GM21367 (cell line): ENCODE results near the gene BCLAF3.

Experiments
- ATAC-seq: cut with Tn5 transposase; IDR thresholded peaks from one replicate; pipeline ENCODE4 v1.9.1; 2021; ENCODE audit not compliant: unreplicated experiment

Gene BCLAF3

DNA sequence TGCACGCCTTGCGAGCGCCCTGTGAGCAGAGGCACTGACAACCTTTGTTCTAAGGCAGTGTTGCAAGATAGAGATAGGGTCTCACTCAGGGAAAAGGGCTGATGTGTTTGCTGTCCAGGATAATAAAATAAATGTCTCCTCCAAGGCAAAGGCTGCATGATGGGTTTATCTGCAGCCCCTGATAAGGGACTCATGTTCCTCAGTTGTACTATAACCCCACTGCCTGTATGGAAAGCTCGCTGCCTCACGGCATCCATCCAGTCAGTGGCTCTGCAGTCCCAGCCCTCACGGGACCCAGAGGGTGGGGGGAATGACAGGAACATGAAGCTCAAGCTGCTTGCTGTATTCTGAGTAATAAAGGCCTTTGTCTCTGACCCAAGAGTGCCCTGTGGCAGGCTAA is 22.6 kb downstream of the BCLAF3 start:
- no peak for ATAC-seq

DNA sequence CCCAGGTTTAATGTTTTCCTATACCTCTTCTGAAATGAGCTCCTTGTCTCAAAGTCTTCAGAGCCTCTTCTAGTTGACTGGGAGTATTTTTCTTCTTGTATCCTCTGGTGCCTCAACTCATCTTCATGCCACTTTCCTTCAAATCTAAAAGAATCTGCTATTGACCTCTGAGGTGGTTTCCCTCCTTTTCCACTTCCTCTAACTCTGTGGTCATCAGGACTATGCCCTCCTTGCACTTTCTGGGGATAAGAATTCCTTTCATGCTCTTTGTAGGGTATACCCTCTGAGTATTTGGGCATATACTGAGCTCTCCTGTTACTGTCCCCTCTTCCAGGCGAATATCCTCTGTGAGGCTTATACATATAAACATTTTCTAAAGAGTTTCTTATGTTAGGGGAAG is 24.8 kb downstream of the BCLAF3 start:
- ATAC-seq, result no peak

DNA sequence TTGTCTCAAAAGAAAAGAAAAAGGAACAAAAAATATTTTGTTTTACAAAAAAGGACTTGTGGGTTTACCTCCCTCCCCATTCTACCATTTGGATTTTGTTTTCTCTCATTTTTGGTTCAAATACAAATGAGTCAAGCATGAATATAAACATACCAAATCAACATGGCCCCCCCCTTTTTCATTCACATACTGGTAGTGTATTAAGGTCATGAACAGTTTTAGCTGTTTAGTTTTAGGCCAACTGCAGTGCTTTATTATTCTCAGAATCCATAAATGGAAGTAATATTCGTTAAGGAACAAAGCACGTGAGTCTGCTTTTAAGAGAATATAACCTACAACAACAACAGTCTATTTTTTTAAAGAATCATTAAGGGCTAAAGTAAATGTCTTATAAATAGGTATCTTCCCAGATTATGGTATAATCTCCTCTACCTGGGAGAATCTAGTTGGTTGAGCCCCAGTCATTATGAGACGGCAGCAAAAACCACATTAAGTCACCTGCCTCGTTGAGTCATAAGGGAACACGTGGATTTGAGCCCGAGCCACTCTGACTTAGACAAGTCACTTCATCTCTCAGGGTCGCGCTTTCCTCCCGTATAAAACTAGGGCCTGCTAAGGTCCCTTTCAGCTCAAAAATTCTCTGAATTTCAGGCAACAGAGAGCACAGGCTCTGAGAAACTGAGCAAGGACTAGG is 26.7 kb downstream of the BCLAF3 start:
- ATAC-seq, result peak; percentile 49

DNA sequence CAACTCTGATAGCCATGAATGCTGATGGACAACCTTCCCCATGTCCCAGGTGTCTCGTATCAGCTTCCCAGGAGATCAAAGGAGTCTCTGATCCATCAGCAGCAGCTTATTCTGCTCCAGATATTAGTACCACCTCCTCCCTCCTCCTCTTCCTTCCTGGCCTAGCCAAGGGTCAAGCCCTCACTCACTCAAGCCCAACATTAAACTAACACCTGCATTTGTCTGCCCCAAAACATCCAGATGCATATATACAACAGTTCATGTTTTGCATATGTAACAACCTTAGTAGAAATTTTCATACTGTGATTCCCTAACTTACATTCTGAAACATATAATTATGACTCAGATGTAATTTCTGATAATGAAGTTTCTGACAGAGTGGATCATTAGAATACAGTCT is 29.9 kb downstream of the BCLAF3 start:
- no peak for ATAC-seq

DNA sequence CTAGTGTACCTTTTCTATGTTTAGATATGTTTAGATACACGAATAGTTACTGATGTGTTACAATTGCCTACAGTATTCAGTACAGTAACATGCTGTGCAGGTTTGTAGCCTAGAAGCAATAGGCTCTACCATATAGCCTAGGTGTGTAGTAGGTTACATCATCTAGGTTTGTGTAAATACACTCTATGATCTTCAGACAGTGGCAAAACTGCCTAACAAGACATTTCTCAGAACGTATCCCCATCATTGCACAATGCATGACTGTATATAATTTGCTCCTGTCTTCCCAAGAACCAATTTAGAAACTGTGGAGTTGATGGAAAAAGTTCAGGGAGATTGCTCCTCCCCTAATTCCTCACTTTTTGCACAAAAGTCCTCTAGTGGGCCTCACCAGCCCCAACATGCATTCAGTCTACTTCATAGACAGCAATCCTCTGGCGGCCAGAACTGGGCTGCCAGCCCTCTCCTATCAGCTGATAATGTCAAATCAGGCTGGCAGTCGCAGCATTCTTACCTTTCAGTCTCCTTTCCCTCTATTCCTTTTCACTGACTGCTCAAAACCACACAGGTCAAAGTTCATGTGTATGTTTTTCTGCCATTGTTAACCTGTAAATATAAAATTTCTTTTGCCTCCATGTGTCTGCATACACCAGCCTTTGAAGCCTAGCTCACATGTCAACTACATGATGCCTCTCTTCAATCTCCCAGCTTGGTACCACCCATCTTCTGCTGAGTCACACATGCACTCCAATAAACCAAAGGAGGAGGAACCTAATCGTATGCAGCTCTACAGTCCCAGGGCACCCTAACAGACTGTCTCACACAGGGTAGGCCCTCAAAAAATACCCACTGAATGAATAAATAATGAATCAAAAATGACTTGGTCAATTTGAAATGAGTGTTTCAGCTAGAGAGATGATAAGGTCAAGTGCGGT is 32.0 kb downstream of the BCLAF3 start:
- ATAC-seq, result no peak

DNA sequence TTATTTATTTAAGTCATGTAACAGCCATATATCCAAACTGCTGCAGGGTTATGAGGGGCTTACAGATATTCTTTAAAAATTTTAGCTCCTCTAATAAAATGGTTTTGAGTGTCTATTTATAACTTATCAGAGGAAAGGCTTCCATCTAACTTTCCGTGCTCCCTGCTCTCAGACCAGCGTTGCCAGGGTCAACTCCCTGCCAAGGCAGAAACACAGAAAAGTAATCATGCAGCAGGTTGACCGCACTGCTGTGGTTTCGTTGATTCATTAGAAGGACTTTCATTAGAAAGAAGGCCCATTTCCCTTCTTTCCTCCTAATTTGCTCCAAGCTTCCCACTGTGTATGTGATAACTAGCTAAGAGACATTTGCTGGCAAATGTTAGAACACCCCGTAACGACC is 33.9 kb downstream of the BCLAF3 start:
- ATAC-seq, result no peak

DNA sequence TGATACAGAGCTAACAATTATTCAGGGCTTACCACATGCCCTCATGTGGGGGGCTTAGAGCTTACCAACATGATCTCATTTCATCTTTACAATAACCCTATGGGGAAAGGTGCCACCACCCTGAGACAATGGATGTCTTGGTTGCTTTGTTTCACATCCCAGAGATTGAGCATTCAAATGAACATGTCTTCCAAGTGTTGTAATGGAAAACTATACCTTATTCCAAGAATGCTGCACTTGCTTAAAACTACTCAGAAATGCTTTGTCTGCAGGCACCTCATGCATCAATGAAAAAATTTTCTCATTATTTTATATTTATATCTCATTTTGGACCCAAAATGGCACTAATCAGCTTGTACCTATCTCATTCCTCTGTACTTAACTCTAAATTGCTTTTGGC is 34.6 kb downstream of the BCLAF3 start:
- no peak for ATAC-seq

DNA sequence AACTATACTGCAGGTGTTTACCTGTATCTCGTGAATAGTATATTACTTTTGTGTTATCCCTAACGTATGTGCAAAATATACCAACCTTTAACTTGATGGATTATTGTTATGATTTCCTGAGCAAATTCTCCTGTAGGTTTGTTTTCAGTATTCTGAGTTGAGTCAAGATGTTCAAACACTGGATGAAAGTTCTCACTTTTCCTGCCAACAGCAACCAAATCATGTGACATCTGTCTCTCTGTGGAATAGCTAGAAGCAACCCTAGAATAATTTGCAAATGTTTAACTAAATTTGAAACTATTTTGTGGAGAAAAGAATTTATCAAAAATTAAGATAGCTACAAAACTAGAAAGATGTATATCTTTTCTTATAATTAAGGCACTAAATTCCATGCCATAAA is 35.6 kb downstream of the BCLAF3 start:
- no peak for ATAC-seq

DNA sequence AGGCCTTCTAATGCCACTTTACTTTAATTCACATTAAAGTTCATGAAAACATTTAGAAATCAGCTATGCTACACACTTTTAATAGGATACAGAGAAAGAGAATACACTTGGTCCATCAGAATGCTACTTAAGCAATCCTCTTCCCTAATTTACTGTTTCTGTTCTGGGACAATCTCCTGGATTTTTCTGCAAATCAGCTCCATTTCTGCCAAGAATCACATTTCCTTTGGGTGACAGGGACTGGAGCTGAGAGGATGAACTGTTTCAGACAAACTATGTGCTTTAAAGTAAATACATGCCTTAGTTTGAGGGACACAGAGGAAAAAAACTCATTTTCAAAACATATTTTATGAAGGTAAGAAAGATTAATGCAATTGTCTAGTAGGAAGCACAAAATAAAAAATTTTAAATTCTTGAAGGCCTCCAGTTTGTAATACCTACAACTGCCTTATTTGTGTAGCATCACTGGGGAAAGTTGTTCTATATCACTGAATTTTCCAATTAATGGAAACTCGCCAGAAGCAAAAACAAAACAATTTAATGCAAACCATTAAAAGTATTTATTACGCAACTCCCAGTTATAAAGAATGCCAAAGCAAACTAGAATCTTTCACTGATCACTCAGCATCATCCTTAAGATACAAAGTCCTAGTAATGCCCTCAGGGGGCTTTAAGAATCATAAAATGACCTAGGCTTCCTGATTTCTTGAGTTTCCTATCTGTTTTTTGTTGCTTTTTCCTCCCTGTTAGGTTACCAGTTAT is 36.3 kb downstream of the BCLAF3 start:
- no peak for ATAC-seq

DNA sequence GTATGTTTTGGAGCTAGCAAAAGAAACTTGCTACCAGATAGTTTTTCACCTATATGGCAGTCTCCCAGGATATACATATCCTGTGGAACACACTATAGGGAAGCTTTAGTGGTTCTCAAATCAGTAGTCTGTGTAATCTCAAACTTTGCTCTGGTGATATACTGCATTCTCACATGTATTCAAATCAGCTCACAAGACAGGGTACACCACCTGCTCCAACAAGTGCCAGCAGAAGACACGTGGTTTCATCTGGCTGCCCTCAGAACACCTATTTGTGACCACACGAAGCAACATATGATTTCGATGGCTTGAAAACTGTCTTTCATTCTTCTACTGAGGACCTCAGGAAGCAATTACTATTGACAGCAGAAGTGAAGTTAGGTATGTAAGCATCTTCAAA is 37.7 kb downstream of the BCLAF3 start:
- ATAC-seq, result no peak

DNA sequence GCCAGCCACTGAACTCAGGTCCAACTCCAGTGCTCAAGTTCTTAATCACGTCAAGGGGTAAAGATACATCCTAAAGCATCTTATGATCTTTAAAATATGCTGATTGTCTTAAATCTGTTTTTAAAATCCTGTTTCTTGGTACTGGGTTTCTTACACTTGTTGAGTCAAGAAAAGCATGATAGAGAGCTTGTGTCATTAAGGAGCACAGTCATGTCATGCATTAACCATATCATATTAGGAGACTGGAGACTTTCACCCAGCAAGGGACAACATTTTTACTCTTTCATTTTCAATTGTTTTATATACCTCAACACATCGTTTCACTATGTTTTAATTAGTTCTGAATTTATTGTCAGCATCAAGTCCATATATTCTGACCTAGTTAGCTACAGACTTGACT is 41.5 kb downstream of the BCLAF3 start:
- ATAC-seq, result no peak

DNA sequence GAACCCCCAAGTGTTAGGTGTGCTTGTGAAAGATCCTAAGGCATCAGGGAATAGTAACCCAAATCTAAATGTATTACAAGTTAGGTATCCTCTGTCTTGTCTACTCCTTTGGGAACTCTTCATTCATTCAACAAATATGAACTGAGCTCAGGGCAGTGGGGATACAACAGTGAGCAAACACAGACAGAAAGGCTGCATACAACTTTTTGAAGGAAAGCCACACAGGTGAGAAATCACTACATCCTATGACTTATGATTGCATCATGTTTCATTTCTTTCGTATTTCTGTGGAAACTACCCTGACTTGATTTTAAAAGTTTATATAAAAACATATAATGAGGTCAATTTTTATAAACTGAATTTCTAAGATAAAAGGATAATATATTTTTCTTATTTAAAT is 43.2 kb downstream of the BCLAF3 start:
- ATAC-seq, result no peak
